Lung (tissue), 16 donors: ENCODE measurements around the gene PTBP2. TPM values are rescaled to one million over a fixed set of nuclear protein-coding genes. Genes with fewer than 3 reads are reported as not detected.

ENCODE experiments used
- ATAC-seq: fragments of 200-7000 bp; cut with Tn5 transposase; one replicate; pipeline ENCODE4 v1.9.1; 2020; ENCODE audit warnings: moderate number of reproducible peaks; ENCODE audit not compliant: insufficient read depth, low FRiP score
- DNase-seq, 3 donors: peaks; one replicate each; pipeline ENCODE4 v3.0.0-alpha.2; 2013 to 2017
- H3K27ac ChIP-seq, 2 donors: one replicate each; pipeline ENCODE4 v1.5.1; 2013; ENCODE audit warnings: mild to moderate bottlenecking in 2 of 2, moderate library complexity in 2 of 2, control low read depth in 1 of 2, inconsistent platforms in 1 of 2, low read depth in 1 of 2, low read length in 1 of 2
- H3K27me3 ChIP-seq, 3 donors: one replicate each; pipeline ENCODE4 v1.5.1; 2013; ENCODE audit warnings: low read length in 2 of 3; ENCODE audit not compliant: control insufficient read depth in 3 of 3, insufficient read depth in 3 of 3
- H3K36me3 ChIP-seq, 4 donors: one replicate each; pipeline ENCODE4 v1.5.1; 2013; ENCODE audit warnings: low read length in 4 of 4, mild to moderate bottlenecking in 1 of 4, moderate library complexity in 1 of 4; ENCODE audit not compliant: control insufficient read depth in 4 of 4, insufficient read depth in 4 of 4
- H3K4me1 ChIP-seq, 5 donors: one replicate each; pipeline ENCODE4 v1.5.1; 2013; ENCODE audit warnings: low read length in 5 of 5, mild to moderate bottlenecking in 2 of 5, moderate library complexity in 1 of 5; ENCODE audit not compliant: control insufficient read depth in 5 of 5, insufficient read depth in 5 of 5
- H3K4me3 ChIP-seq: one replicate; pipeline ENCODE4 v1.5.1; 2013; ENCODE audit warnings: mild to moderate bottlenecking, control low read depth, moderate library complexity
- H3K9ac ChIP-seq, 2 donors: one replicate each; pipeline ENCODE4 v1.5.1; 2013; ENCODE audit warnings: low read length in 2 of 2, control low read depth in 1 of 2; ENCODE audit not compliant: insufficient read depth in 1 of 2
- H3K9me3 ChIP-seq, 4 donors: one replicate each; pipeline ENCODE4 v1.5.1; 2013; ENCODE audit warnings: low read length in 3 of 4, mild to moderate bottlenecking in 1 of 4, moderate library complexity in 1 of 4; ENCODE audit not compliant: control insufficient read depth in 4 of 4, insufficient read depth in 3 of 4
- WGBS, 2 donors: extraction: QIAGEN DNeasy Blood & Tissue Kit; methylation state at CpG; one replicate each; pipeline ENCODE4 v1.1.7; 2013; 5-methylcytosine and 5-hydroxymethylcytosine counted together
- long read RNA-seq, 5 donors: transcript quantifications; one replicate each; lab custom pipeline, GENCODE V29; 2026
- polyA plus RNA-seq, 2 donors: library from polyadenylated mRNA; stranded (reverse); fragments of 200-250 nt; gene quantifications; one replicate each; pipeline ENCODE4 v1.2.1, GENCODE V29; 2013
- total RNA-seq, 2 donors: library from RNA; depleted of rRNA in 1 of 2; stranded (reverse); fragments of >200 nt in 1 of 2; gene quantifications; one replicate each; pipeline ENCODE4 v1.2.1, GENCODE V29; 2014 to 2021
- TF ChIP-seq, protein P1 (sequence below): IDR thresholded peaks from 2 replicates; pipeline ENCODE4 v1.5.1; 2012; ENCODE audit warnings: mild to moderate bottlenecking; ENCODE audit errors: control extremely low read depth, extremely low read depth
- donor health status: control.
- donor health status: control.
- donor health status: Bipolar disorder and iron deficiency.
- donor health status: healthy.
- donor health status: DM: yes; HTN: yes; CAD: no.

Gene PTBP2, protein sequence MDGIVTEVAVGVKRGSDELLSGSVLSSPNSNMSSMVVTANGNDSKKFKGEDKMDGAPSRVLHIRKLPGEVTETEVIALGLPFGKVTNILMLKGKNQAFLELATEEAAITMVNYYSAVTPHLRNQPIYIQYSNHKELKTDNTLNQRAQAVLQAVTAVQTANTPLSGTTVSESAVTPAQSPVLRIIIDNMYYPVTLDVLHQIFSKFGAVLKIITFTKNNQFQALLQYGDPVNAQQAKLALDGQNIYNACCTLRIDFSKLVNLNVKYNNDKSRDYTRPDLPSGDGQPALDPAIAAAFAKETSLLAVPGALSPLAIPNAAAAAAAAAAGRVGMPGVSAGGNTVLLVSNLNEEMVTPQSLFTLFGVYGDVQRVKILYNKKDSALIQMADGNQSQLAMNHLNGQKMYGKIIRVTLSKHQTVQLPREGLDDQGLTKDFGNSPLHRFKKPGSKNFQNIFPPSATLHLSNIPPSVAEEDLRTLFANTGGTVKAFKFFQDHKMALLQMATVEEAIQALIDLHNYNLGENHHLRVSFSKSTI
- total RNA-seq (10 to 100 TPM; 12.1 to 79.7 TPM), polyA plus RNA-seq (10 to 100 TPM in 1 of 2 donors, 1 to 10 TPM in 1; 5.7 to 17.1 TPM)
- long read RNA-seq, donor 1, full-length matches to known transcripts: 4 of 4 reads
- long read RNA-seq, donor 1, partial matches to known transcripts: 0 of 4 reads
- long read RNA-seq, donor 1, other reads (novel, unspliced or antisense): 0 of 4 reads
- long read RNA-seq, donor 2, partial matches to known transcripts: 0 of 1 reads
- long read RNA-seq, donor 2, other reads (novel, unspliced or antisense): 0 of 1 reads
- long read RNA-seq, donor 3, partial matches to known transcripts: 9 of 10 reads
- long read RNA-seq, donor 3, other reads (novel, unspliced or antisense): 0 of 10 reads
- long read RNA-seq, donor 4, partial matches to known transcripts: 0 of 1 reads
- long read RNA-seq, donor 4, other reads (novel, unspliced or antisense): 0 of 1 reads
- long read RNA-seq, donor 5, full-length matches to known transcripts: 4 of 4 reads
- long read RNA-seq, donor 5, partial matches to known transcripts: 0 of 4 reads
- long read RNA-seq, donor 5, other reads (novel, unspliced or antisense): 0 of 4 reads

DNA sequence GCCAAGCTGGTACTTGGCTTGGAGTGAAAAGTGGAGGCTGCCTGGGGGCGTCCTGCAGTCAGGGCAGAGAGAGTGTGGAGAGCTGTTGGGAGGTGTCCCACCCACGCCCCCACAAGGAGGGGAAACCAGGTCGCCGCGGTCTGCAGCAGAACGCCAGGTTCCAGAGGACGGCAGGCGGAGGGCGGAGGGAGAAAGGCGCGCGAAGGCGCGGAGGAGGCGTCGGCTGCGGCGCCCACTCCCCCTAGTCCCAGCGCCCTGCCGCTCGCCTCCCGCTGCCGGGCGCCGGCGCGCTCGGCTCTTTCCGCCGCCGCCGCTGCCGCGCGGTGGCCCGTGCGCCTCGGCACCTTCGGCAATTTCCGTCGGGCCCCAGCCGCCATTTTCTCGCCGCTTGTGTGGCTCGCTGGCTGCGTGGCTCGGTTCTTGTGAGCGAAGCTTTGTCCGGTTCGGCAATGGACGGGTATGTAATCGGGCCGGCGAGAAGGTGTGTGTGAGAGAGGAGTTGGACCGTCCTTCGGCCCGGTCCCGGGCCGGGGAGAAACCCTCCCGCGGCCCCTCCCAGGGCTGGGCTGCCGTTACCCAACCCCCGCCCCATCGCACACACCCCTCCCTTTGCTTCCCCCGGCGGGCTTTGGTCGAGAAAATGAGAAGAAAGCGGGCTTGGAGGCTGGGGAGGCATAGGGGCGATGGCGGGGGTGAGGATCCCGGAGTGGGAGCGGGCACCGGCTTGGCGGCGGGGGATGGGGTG, at the start of gene PTBP2:
Gene PTBP2 (plus strand): TSS at position 369 of the 745 bp plus-strand sequence. CDS start 81 bp downstream, at position 450.
- Histone ChIP-seq H3K27me3 (no peaks in the 10 kb centered on the region), H3K4me3 (peak within 1 kb of the TSS; percentile 86), H3K4me1 (peaks cover 0 to 18% (median 1%) of the 10 kb centered on the region in 5 donors), H3K27ac (peak within 1 kb of the TSS; percentile 85 to 93), H3K9me3 (no peaks in the 10 kb centered on the region), H3K9ac (peak within 1 kb of the TSS; percentile 89 to 95), H3K36me3 (peaks cover 0 to 5% (median 2%) of the 10 kb centered on the region in 4 donors)
- DNase-seq: peak; percentile 88 to 94 (median 93)
- TF ChIP-seq, protein P1, sequence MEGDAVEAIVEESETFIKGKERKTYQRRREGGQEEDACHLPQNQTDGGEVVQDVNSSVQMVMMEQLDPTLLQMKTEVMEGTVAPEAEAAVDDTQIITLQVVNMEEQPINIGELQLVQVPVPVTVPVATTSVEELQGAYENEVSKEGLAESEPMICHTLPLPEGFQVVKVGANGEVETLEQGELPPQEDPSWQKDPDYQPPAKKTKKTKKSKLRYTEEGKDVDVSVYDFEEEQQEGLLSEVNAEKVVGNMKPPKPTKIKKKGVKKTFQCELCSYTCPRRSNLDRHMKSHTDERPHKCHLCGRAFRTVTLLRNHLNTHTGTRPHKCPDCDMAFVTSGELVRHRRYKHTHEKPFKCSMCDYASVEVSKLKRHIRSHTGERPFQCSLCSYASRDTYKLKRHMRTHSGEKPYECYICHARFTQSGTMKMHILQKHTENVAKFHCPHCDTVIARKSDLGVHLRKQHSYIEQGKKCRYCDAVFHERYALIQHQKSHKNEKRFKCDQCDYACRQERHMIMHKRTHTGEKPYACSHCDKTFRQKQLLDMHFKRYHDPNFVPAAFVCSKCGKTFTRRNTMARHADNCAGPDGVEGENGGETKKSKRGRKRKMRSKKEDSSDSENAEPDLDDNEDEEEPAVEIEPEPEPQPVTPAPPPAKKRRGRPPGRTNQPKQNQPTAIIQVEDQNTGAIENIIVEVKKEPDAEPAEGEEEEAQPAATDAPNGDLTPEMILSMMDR: no peak
- WGBS, 2 donors: 0% methylated on average over 56 to 75 of the region's 75 CpGs
- ATAC-seq: peak; percentile 97

DNA sequence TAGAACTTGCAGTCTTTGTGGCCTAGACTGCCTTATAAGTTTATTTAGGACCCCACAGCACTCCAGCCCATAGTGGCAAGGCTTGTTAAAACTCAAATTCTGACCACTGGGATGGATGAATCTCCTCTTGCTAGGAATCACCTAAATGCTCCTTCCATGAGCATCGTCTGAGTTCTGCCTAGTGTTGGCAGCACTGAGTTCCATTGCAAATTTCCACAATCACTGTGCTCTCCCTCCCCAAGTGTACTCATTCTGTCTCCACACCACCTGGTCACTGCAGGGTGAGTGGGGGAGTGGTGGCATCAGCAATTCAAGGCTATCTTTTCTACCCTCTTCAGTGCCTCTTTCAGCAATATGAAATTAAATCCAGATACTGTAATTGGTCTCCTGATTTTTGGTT, 46.7 kb upstream of the PTBP2 start:
- TF ChIP-seq, protein P1: no peak
- no peak overlapping the region for H3K27ac ChIP-seq
- H3K36me3 ChIP-seq: no peaks in the 10 kb centered on the region
- H3K9me3 ChIP-seq: peaks cover 0 to 5% (median under 1%) of the 10 kb centered on the region in 4 donors
- no peaks in the 10 kb centered on the region for H3K27me3 ChIP-seq
- DNase-seq (no peak), ATAC-seq (no peak)
- no peaks in the 10 kb centered on the region for H3K4me1 ChIP-seq
- H3K9ac ChIP-seq: no peak overlapping the region
- H3K4me3 ChIP-seq: no peak overlapping the region
- WGBS, 2 donors: 35 to 61% methylated on average over 1 of the region's 1 CpG

DNA sequence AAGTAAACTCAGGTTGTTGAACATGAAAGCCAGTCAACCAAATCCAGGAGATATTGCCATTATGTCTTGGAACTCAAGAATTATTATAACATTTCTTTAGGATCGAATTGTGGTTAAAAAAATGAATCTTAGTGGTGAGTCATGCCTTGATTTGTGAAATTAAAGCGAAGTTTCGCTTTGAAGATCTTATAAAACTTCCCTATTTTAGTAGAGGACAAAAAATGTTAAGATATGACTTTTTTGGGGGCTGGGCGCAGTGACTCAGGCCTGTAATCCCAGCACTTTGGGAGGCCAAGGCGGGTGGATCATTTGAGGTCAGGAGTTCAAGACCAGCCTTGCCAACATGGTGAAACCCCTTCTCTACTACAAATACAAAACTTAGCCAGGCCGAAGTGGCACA, 39.5 kb upstream of the PTBP2 start:
- no peak overlapping the region for H3K27ac ChIP-seq
- TF ChIP-seq, protein P1: no peak
- no peak for DNase-seq
- H3K9me3 ChIP-seq: no peaks in the 10 kb centered on the region
- no peak overlapping the region for H3K9ac ChIP-seq
- 51 to 68% methylated on average over 6 of the region's 6 CpGs for WGBS, 2 donors
- no peaks in the 10 kb centered on the region for H3K36me3 ChIP-seq
- ATAC-seq: no peak
- no peaks in the 10 kb centered on the region for H3K4me1 ChIP-seq
- no peak overlapping the region for H3K4me3 ChIP-seq
- no peaks in the 10 kb centered on the region for H3K27me3 ChIP-seq
